Muscle layer of colon (tissue), 2 donors: ENCODE results near the gene JADE1.
A peak's percentile ranks its signal among the peaks of the same experiment; 100 is the strongest.

ENCODE experiments used
- H3K27ac ChIP-seq: one replicate; pipeline ENCODE4 v1.7.0; 2013; ENCODE audit warnings: low read depth, mild to moderate bottlenecking, low read length, moderate library complexity
- H3K27me3 ChIP-seq, 2 donors: one replicate each; pipeline ENCODE4 v1.7.0; 2013; ENCODE audit warnings: low read length in 2 of 2, mild to moderate bottlenecking in 2 of 2; ENCODE audit not compliant: insufficient read depth in 2 of 2, control insufficient read depth in 1 of 2
- H3K36me3 ChIP-seq: one replicate; pipeline ENCODE4 v1.7.0; 2013; ENCODE audit warnings: mild to moderate bottlenecking, low read length; ENCODE audit not compliant: insufficient read depth
- H3K4me1 ChIP-seq: one replicate; pipeline ENCODE4 v1.7.0; 2013; ENCODE audit warnings: mild to moderate bottlenecking, low read length; ENCODE audit not compliant: insufficient read depth
- H3K4me3 ChIP-seq, 2 donors: one replicate each; pipeline ENCODE4 v1.7.0; 2013; ENCODE audit warnings: low read length in 2 of 2, low read depth in 1 of 2, mild to moderate bottlenecking in 1 of 2, moderate library complexity in 1 of 2
- H3K9ac ChIP-seq: one replicate; pipeline ENCODE4 v1.7.0; 2013; ENCODE audit warnings: low read length
- H3K9me3 ChIP-seq: one replicate; pipeline ENCODE4 v1.7.0; 2013; ENCODE audit warnings: mild to moderate bottlenecking, low read length
- donor health status: abdominal sarcoma.
- donor health status: Adenocarcinoma of cecum.

The JADE1 gene

GRCh38 chr4:128812442-128813235 is 3.1 kb downstream of the JADE1 start:
- no peaks in the 10 kb centered on the region for H3K9me3 ChIP-seq
- H3K4me3 ChIP-seq: peak overlapping the region; percentile 69 to 70
- H3K27me3 ChIP-seq: no peaks in the 10 kb centered on the region
- H3K27ac ChIP-seq: peak overlapping the region; percentile 87
- no peaks in the 10 kb centered on the region for H3K36me3 ChIP-seq
- H3K9ac ChIP-seq: peak overlapping the region; percentile 11
- H3K4me1 ChIP-seq: no peaks in the 10 kb centered on the region

GRCh38 chr4:128813965-128814364 is 4.5 kb downstream of the JADE1 start:
- Histone ChIP-seq H3K36me3 (no peaks in the 10 kb centered on the region), H3K27me3 (no peaks in the 10 kb centered on the region), H3K4me3 (no peak overlapping the region), H3K9me3 (no peaks in the 10 kb centered on the region), H3K9ac (no peak overlapping the region), H3K27ac (no peak overlapping the region), H3K4me1 (no peaks in the 10 kb centered on the region)

GRCh38 chr4:128818442-128818841 is 8.9 kb downstream of the JADE1 start:
- H3K4me3 ChIP-seq: no peak overlapping the region
- H3K36me3 ChIP-seq: no peaks in the 10 kb centered on the region
- H3K27ac ChIP-seq: no peak overlapping the region
- H3K4me1 ChIP-seq: peaks cover 9% of the 10 kb centered on the region
- H3K9me3 ChIP-seq: no peaks in the 10 kb centered on the region
- no peak overlapping the region for H3K9ac ChIP-seq
- H3K27me3 ChIP-seq: no peaks in the 10 kb centered on the region

GRCh38 chr4:128819082-128819742 is 9.7 kb downstream of the JADE1 start:
- no peak overlapping the region for H3K27ac ChIP-seq
- H3K27me3 ChIP-seq: no peaks in the 10 kb centered on the region
- no peak overlapping the region for H3K9ac ChIP-seq
- H3K4me3 ChIP-seq: no peak overlapping the region
- no peaks in the 10 kb centered on the region for H3K9me3 ChIP-seq
- H3K4me1 ChIP-seq: peaks cover 11% of the 10 kb centered on the region
- no peaks in the 10 kb centered on the region for H3K36me3 ChIP-seq

- H3K4me3 ChIP-seq: no peak overlapping the region
- H3K27me3 ChIP-seq: no peaks in the 10 kb centered on the region
- no peak overlapping the region for H3K27ac ChIP-seq
- H3K4me1 ChIP-seq: peaks cover 15% of the 10 kb centered on the region
- no peaks in the 10 kb centered on the region for H3K36me3 ChIP-seq
- H3K9me3 ChIP-seq: no peaks in the 10 kb centered on the region
- H3K9ac ChIP-seq: no peak overlapping the region
These were observed 11.2 kb downstream of the JADE1 start for GRCh38 chr4:128820671-128821070.

GRCh38 chr4:128821151-128821550 is 11.7 kb downstream of the JADE1 start:
- Histone ChIP-seq H3K4me1 (peaks cover 20% of the 10 kb centered on the region), H3K9ac (no peak overlapping the region), H3K36me3 (no peaks in the 10 kb centered on the region), H3K4me3 (no peak overlapping the region), H3K9me3 (no peaks in the 10 kb centered on the region), H3K27me3 (no peaks in the 10 kb centered on the region), H3K27ac (no peak overlapping the region)

- no peak overlapping the region for H3K9ac ChIP-seq
These were observed 13.6 kb downstream of the JADE1 start for GRCh38 chr4:128823025-128823661.

GRCh38 chr4:128825226-128825625 is 15.7 kb downstream of the JADE1 start:
- Histone ChIP-seq H3K9me3 (no peaks in the 10 kb centered on the region), H3K4me1 (peaks cover 36% of the 10 kb centered on the region), H3K27me3 (no peaks in the 10 kb centered on the region), H3K9ac (no peak overlapping the region), H3K27ac (no peak overlapping the region), H3K36me3 (no peaks in the 10 kb centered on the region), H3K4me3 (no peak overlapping the region)

More at GRCh38 chr4:128823025-128823661, 13.6 kb downstream of the JADE1 start:
- H3K27me3 ChIP-seq: no peaks in the 10 kb centered on the region
- peaks cover 36% of the 10 kb centered on the region for H3K4me1 ChIP-seq
- no peak overlapping the region for H3K27ac ChIP-seq
- no peaks in the 10 kb centered on the region for H3K36me3 ChIP-seq
- no peak overlapping the region for H3K4me3 ChIP-seq
- no peaks in the 10 kb centered on the region for H3K9me3 ChIP-seq

GRCh38 chr4:128827296-128827695 is 17.8 kb downstream of the JADE1 start:
- Histone ChIP-seq H3K4me1 (peaks cover 53% of the 10 kb centered on the region), H3K27me3 (no peaks in the 10 kb centered on the region)

GRCh38 chr4:128830906-128831503 is 21.5 kb downstream of the JADE1 start:
- H3K27ac ChIP-seq: peak overlapping the region; percentile 21
- H3K9me3 ChIP-seq: no peaks in the 10 kb centered on the region
- no peak overlapping the region for H3K9ac ChIP-seq
- H3K4me1 ChIP-seq: peaks cover 54% of the 10 kb centered on the region
- peaks cover 4% of the 10 kb centered on the region for H3K36me3 ChIP-seq
- no peaks in the 10 kb centered on the region for H3K27me3 ChIP-seq
- no peak overlapping the region for H3K4me3 ChIP-seq

More at GRCh38 chr4:128827296-128827695, 17.8 kb downstream of the JADE1 start:
- Histone ChIP-seq H3K9me3 (no peaks in the 10 kb centered on the region), H3K4me3 (no peak overlapping the region), H3K9ac (no peak overlapping the region), H3K36me3 (no peaks in the 10 kb centered on the region), H3K27ac (peak overlapping the region; percentile 3)

GRCh38 chr4:128831531-128832242 is 22.2 kb downstream of the JADE1 start:
- Histone ChIP-seq H3K9me3 (no peaks in the 10 kb centered on the region), H3K4me3 (no peak overlapping the region), H3K27ac (peak overlapping the region; percentile 43), H3K36me3 (peaks cover 4% of the 10 kb centered on the region), H3K27me3 (no peaks in the 10 kb centered on the region), H3K9ac (no peak overlapping the region), H3K4me1 (peaks cover 48% of the 10 kb centered on the region)
